Epithelial cell of esophagus (primary cell): ENCODE measurements around the gene REPIN1.

ENCODE experiments used
- DNase-seq: peaks from one replicate; pipeline ENCODE4 v3.0.0; 2010; ENCODE audit warnings: low read depth
- H3K4me3 ChIP-seq: 2 replicates; pipeline ENCODE4 v1.5.1; 2011; ENCODE audit warnings: mild to moderate bottlenecking, low read length, control low read depth
- TF ChIP-seq, protein P1 (sequence below): IDR thresholded peaks from 2 replicates; pipeline ENCODE4 v1.5.1; 2011; ENCODE audit warnings: low read depth, mild to moderate bottlenecking, low read length, control low read depth, inconsistent platforms; ENCODE audit not compliant: insufficient read depth; ENCODE audit errors: missing control alignments

The REPIN1 gene

DNA sequence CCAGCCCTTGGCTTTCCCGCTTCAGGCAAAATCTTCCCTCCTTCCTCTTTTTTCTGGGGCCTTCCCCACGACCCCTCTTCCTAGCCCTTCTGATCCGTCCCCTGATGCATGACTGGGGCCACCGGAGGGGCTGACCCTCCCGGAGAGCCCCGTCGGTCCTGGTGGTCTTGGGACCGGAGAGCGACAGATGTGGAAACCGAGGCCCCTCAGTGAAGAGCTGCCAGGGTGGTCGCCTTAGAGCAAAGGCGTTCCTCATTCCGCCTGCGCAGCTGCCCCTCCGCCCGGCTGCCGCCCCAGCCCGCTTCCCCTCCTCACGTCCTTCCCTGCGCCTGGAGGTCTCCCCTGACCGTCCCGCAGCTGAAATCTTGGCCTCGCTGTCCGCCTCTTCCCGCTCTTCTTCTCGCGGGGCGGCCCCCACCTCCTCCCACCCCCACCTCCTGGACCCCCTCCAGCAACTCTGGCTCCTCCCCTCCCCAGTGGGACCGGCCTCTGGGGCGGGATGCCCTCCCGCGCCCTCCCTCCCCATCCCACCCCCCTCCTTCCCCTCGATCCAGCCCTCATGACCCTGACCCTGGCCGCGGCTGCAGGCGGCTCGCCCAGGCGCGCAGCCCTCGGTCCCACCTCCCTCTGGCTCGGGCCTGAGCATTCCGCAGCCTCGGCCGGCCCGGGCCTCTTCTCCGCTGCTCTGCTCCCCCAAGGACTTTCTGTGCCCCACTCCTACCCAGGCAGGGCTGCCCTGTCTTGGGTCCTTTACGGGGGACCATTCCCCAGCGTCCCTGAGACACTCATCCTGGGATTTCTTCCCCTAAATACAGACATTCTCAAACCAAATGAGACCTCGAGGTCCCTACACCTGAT is 27.1 kb upstream of the REPIN1 start, which contains the start of gene RARRES2:
Gene RARRES2 (minus strand): TSS at position 367 of the 858 bp plus-strand sequence. CDS start 1,020 bp downstream, outside the sequence.
- no peak within 1 kb of the TSS for H3K4me3 ChIP-seq
- TF ChIP-seq, protein P1, sequence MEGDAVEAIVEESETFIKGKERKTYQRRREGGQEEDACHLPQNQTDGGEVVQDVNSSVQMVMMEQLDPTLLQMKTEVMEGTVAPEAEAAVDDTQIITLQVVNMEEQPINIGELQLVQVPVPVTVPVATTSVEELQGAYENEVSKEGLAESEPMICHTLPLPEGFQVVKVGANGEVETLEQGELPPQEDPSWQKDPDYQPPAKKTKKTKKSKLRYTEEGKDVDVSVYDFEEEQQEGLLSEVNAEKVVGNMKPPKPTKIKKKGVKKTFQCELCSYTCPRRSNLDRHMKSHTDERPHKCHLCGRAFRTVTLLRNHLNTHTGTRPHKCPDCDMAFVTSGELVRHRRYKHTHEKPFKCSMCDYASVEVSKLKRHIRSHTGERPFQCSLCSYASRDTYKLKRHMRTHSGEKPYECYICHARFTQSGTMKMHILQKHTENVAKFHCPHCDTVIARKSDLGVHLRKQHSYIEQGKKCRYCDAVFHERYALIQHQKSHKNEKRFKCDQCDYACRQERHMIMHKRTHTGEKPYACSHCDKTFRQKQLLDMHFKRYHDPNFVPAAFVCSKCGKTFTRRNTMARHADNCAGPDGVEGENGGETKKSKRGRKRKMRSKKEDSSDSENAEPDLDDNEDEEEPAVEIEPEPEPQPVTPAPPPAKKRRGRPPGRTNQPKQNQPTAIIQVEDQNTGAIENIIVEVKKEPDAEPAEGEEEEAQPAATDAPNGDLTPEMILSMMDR = no peak
- no peak for DNase-seq

DNA sequence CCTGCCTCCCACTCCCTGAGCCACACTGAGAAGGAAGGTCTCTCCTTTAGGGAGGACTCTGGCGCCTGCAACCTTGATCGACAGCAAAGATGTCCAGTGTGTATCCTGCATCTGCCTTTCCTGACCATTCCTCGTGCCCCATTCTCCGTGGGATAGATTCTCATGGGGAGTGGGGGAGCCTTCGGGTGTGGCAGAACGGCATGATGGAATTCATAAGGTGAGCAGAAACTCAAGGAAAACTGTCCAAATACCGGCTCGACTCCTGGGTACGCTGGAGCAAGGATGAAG is 26.6 kb upstream of the REPIN1 start:
- TF ChIP-seq, protein P1 = no peak
- no peak overlapping the region for H3K4me3 ChIP-seq
- no peak for DNase-seq

DNA sequence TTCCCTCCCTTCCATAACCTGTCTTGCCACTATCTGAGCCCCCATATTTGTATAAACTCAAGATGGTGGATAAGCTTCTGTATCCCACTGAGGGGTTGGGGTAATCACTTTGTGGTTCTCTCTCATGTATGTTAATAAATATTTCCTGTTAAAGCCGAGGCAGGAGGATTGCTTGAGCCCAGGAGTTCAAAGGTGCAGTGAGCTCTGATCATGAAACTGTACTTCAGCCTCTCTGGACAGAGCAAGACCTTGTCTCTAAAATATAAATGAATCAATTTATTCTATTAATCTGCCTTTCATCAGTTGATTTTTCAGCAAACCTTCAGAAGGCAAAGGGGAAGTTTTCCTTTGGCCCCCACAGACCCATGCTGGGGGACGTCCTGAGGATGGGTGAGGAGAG is 25.4 kb upstream of the REPIN1 start:
- DNase-seq = no peak
- no peak overlapping the region for H3K4me3 ChIP-seq
- TF ChIP-seq, protein P1 = no peak

DNA sequence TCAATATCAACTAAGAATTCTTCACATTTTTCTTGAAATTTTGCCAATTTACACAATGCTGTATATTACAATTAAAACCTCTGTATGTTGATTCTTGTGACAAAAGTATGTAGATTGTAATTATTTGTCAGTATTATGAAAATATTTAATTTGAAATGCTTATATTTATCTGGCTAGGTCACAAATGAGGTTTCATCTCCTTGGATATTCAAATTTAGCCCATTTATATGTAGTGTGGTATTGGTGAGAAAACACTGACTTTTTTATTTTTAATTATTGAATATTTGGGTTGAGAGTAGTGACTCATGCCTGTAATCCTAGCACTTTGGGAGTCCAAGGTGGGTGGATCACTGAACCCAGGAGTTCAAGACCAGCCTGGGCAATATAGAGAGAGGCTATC is 24.3 kb upstream of the REPIN1 start:
- no peak for DNase-seq
- H3K4me3 ChIP-seq = no peak overlapping the region
- TF ChIP-seq, protein P1 = no peak

DNA sequence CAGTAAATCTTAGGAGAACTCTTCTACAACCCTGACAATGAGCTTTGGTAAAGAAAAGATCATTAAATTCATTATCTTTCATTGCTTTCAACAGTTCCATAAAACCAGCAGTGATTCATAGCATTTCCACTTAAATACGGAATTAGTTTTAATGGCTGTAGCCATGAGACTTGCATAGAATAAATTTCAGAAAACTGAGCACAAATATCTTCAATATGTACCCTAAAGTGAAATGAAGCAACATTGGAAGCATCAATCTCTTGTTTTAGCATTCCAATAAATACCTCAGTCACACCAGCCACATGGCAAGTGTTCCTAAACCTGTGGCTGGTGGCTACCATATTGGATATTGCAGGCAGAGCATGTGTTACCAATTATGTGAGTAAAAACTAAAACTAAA is 23.6 kb upstream of the REPIN1 start:
- no peak for DNase-seq
- TF ChIP-seq, protein P1 = no peak
- no peak overlapping the region for H3K4me3 ChIP-seq

DNA sequence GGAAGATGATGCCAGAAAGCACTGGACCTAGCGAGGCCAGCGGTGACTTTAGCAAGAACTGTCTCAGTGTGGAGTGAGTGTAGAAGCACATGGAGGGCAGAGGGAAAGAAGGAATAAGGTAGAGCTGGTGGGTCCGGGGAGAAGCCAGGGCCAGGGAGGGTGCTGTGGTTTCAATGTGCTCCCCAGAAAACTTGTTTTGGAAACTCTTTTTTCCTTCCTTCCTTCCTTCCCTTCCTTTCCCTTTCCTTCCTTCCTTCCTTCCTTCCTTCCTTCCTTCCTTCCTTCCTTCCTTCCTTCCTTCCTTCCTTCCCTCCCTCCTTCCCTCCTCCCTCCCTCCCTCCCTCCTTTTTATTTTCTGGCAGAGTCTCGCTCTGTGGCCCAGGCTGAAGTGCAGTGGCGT is 21.7 kb upstream of the REPIN1 start:
- TF ChIP-seq, protein P1 = no peak
- H3K4me3 ChIP-seq = no peak overlapping the region
- no peak for DNase-seq
